Testis (tissue), 3 donors: ENCODE results near the gene SLC25A11. TPM values are rescaled to one million over a fixed set of nuclear protein-coding genes. Genes with fewer than 3 reads are reported as not detected.

ENCODE experiments used
- DNase-seq: peaks from one replicate; pipeline ENCODE4 v3.0.0-alpha.2; 2019
- H3K27ac ChIP-seq, 2 donors: fragments of 200-600 bp; sonication (generic); one replicate each; pipeline ENCODE4 v1.5.1; 2019
- H3K27me3 ChIP-seq: fragments of 200-600 bp; sonication (generic); one replicate; pipeline ENCODE4 v1.5.1; 2019
- H3K36me3 ChIP-seq: fragments of 200-600 bp; sonication (generic); one replicate; pipeline ENCODE4 v1.5.1; 2017; ENCODE audit warnings: low read depth; ENCODE audit errors: missing control alignments
- H3K4me1 ChIP-seq: fragments of 200-600 bp; sonication (generic); one replicate; pipeline ENCODE4 v1.5.1; 2019
- H3K4me3 ChIP-seq, 2 donors: fragments of 200-600 bp; sonication (generic); one replicate each; pipeline ENCODE4 v1.5.1; 2017 to 2019
- H3K9me3 ChIP-seq: fragments of 200-600 bp; sonication (generic); one replicate; pipeline ENCODE4 v1.5.1; 2017
- CTCF ChIP-seq, 3 experiments: fragments of 450-650 bp in 2 of 3; fragments of 200-600 bp in 1 of 3; sonication (generic) in 1 of 3; IDR thresholded peaks; one replicate each; pipeline ENCODE4 v1.5.1; 2016 to 2019; ENCODE audit warnings: antibody characterized with exemption in 3 of 3, mild to moderate bottlenecking in 2 of 3, moderate library complexity in 1 of 3
- POLR2A ChIP-seq: fragments of 450-650 bp; IDR thresholded peaks from one replicate; pipeline ENCODE4 v1.6.1; 2017; ENCODE audit warnings: antibody characterized with exemption, mild to moderate bottlenecking, moderate library complexity
- WGBS, 2 donors: methylation state at CpG; one replicate each; pipeline ENCODE4 v1.1.5; 2018; 5-methylcytosine and 5-hydroxymethylcytosine counted together
- intact Hi-C: fragments of 100-400 bp; cut with DNase I; formaldehyde crosslinking; loops from one replicate; pipeline ENCODE4 v1.15.1; 2023; ENCODE audit warnings: low total_unique reads
- polyA plus RNA-seq: library from polyadenylated mRNA; stranded (reverse); fragments of 350-450 nt; fragmentation: Illumina TruSeq; extraction: RNeasy Lipid Tissue Mini Kit (QIAGEN cat#74804); gene quantifications from one replicate; pipeline ENCODE4 v1.2.3, GENCODE V29; 2014; ENCODE audit warnings: low read depth, low replicate concordance; ENCODE audit not compliant: insufficient read depth
- total RNA-seq, 2 donors: library from RNA; depleted of rRNA; stranded (reverse); fragments of >200 nt; gene quantifications; one replicate each; pipeline ENCODE4 v1.2.3, GENCODE V29; 2016

The SLC25A11 gene
- total and polyA plus RNA-seq, 3 donors from 2014 or later, result 23.7 to 25.9 (median 24.3) TPM

DNA sequence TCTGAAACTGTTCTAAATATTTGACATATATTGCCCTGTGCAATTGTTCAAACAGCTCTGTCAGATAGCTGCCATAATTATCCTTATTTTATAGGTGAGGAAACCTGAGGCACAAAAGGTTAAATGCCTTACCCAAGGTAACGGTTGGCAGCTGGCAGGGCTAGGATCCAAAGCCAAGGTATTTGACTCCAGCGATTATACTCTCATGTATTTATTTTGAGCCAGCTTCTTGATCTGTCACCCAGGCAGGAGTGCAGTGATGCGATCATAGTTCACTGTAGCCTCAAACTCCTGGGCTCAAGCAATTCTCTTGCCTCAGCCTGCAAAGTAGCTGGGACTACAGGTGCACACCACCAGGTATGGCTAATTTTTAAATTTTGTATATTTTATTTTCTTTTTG lies 18.3 kb upstream of the SLC25A11 start:
- no peak overlapping the region for H3K27ac ChIP-seq
- H3K36me3 ChIP-seq, result no peaks in the 10 kb centered on the region
- no peaks in the 10 kb centered on the region for H3K4me1 ChIP-seq
- no peak for DNase-seq
- intact Hi-C loops, result no loop called here
- TF ChIP-seq POLR2A, result no peak
- 75 to 90% methylated on average over 3 of the region's 3 CpGs for WGBS, 2 donors
- H3K9me3 ChIP-seq, result no peaks in the 10 kb centered on the region
- H3K27me3 ChIP-seq, result no peaks in the 10 kb centered on the region
- no peak overlapping the region for H3K4me3 ChIP-seq

GRCh38 chr17:4956493-4957061 lies 16.7 kb upstream of the SLC25A11 start:
- no peak for TF ChIP-seq CTCF (IDR thresholded peaks at IDR 0.05)
- intact Hi-C loops, result no loop called here
- WGBS, 2 donors, result 81 to 89% methylated on average over 7 to 10 of the region's 10 CpGs
- no peak overlapping the region for H3K27ac ChIP-seq
- no peaks in the 10 kb centered on the region for H3K36me3 ChIP-seq
- no peak overlapping the region for H3K4me3 ChIP-seq
- no peaks in the 10 kb centered on the region for H3K27me3 ChIP-seq
- no peaks in the 10 kb centered on the region for H3K9me3 ChIP-seq
- H3K4me1 ChIP-seq, result no peaks in the 10 kb centered on the region
- DNase-seq, result no peak

DNA sequence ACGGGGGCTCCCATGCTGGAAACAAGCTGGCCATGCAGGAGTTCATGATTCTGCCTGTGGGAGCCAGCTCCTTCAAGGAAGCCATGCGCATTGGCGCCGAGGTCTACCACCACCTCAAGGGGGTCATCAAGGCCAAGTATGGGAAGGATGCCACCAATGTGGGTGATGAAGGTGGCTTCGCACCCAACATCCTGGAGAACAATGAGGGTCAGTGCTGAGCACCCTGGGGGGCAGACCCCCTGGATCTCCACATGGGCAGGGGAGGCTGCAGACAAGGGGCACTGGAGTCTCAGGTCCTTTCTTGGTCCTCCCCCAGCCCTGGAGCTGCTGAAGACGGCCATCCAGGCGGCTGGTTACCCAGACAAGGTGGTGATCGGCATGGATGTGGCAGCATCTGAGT lies 15.2 kb upstream of the SLC25A11 start:
- WGBS, 2 donors, result 82 to 97% methylated on average over 5 to 6 of the region's 8 CpGs
- intact Hi-C loops, result no loop called here

GRCh38 chr17:4953451-4953961 lies 13.7 kb upstream of the SLC25A11 start:
- Histone ChIP-seq H3K9me3 (no peaks in the 10 kb centered on the region), H3K4me3 (no peak overlapping the region), H3K27ac (no peak overlapping the region), H3K36me3 (no peaks in the 10 kb centered on the region), H3K27me3 (no peaks in the 10 kb centered on the region), H3K4me1 (no peaks in the 10 kb centered on the region)
- TF ChIP-seq CTCF (IDR thresholded peaks at IDR 0.05), result no peak
- TF ChIP-seq POLR2A, result no peak
- intact Hi-C loops, result no loop called here
- WGBS, 2 donors, result 81 to 88% methylated on average over 14 of the region's 14 CpGs
- no peak for DNase-seq

More for the DNA sequence above, 15.2 kb upstream of the SLC25A11 start:
- TF ChIP-seq POLR2A (no peak), CTCF (IDR thresholded peaks at IDR 0.05) (no peak)
- H3K4me3 ChIP-seq, result no peak overlapping the region
- H3K4me1 ChIP-seq, result no peaks in the 10 kb centered on the region
- no peak for DNase-seq
- H3K27ac ChIP-seq, result no peak overlapping the region
- H3K9me3 ChIP-seq, result no peaks in the 10 kb centered on the region
- H3K36me3 ChIP-seq, result no peaks in the 10 kb centered on the region
- no peaks in the 10 kb centered on the region for H3K27me3 ChIP-seq

DNA sequence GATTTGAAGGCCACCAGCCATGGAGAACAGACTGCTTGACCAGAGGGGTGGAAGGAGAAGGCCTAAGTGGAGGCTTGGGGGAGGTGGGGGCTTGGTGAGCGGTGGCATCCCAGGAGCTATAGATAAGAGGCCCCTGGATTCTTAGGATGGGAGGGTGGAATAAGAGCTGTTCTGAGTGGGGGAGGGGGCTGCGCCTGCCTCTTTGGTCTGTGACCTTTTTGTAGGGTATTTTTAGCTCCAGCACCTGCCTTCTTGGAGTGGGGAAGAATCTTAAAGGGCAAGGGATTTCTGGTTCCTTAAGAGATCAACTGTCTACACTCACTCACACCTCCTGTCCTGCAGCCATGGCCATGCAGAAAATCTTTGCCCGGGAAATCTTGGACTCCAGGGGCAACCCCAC lies 11.6 kb upstream of the SLC25A11 start:
- no peak overlapping the region for H3K27ac ChIP-seq
- 65 to 68% methylated on average over 3 of the region's 3 CpGs for WGBS, 2 donors

More for the DNA sequence above, 11.6 kb upstream of the SLC25A11 start:
- Histone ChIP-seq H3K9me3 (no peaks in the 10 kb centered on the region), H3K27me3 (no peaks in the 10 kb centered on the region), H3K36me3 (no peaks in the 10 kb centered on the region), H3K4me1 (peaks cover 7% of the 10 kb centered on the region), H3K4me3 (no peak overlapping the region)
- TF ChIP-seq POLR2A (no peak), CTCF (IDR thresholded peaks at IDR 0.05) (no peak)
- DNase-seq, result no peak
- intact Hi-C loops, result no loop called here
